ENCODE results near the gene MCF2L.

DNA sequence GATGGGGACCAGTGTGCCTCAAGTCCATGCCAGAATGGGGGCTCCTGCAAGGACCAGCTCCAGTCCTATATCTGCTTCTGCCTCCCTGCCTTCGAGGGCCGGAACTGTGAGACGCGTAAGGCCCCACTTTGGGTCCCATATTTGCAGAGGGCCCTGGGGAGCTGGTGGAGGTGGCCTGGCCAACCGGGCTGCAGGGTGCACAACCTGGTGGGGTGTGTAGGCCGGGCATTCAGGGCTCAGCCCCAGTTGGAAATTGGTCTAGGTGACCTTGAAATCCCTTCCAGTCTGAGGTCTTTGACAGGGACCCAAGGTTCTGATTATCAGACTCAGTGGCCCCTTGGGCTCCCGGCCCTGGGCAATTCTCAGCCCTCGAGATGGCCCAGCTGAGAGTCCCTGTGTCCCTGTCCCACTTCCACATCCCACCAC is 144.8 kb downstream of the MCF2L start:
- TF ChIP-seq, protein P1, sequence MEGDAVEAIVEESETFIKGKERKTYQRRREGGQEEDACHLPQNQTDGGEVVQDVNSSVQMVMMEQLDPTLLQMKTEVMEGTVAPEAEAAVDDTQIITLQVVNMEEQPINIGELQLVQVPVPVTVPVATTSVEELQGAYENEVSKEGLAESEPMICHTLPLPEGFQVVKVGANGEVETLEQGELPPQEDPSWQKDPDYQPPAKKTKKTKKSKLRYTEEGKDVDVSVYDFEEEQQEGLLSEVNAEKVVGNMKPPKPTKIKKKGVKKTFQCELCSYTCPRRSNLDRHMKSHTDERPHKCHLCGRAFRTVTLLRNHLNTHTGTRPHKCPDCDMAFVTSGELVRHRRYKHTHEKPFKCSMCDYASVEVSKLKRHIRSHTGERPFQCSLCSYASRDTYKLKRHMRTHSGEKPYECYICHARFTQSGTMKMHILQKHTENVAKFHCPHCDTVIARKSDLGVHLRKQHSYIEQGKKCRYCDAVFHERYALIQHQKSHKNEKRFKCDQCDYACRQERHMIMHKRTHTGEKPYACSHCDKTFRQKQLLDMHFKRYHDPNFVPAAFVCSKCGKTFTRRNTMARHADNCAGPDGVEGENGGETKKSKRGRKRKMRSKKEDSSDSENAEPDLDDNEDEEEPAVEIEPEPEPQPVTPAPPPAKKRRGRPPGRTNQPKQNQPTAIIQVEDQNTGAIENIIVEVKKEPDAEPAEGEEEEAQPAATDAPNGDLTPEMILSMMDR (IDR thresholded peaks at IDR 0.05; ENCODE audit: poor library complexity, severe bottlenecking), result no peak
- TF ChIP-seq TAF1 (IDR thresholded peaks at IDR 0.05; ENCODE audit: low read depth) (no peak), RAD21 (conservative IDR thresholded peaks at IDR 0.05) (no peak), POLR2AphosphoS5 (IDR thresholded peaks at IDR 0.05) (no peak), EZH2 (IDR thresholded peaks at IDR 0.05; ENCODE audit: borderline replicate concordance, insufficient read depth, low read length, poor library complexity, severe bottlenecking) (no peak), REST (IDR thresholded peaks at IDR 0.05; ENCODE audit: borderline replicate concordance) (no peak), SMC3 (conservative IDR thresholded peaks at IDR 0.05; ENCODE audit: poor library complexity) (no peak)

Data from neural cell (in vitro differentiated cells).